GM12878 (cell line): ENCODE data around the gene TAF10. TPM values are rescaled to one million over a fixed set of nuclear protein-coding genes. Genes with fewer than 3 reads are reported as not detected.

Source experiments
- ATAC-seq: fragments of 200-7000 bp; cut with Tn5 transposase; 3 replicates; pipeline ENCODE4 v1.9.1; 2020; ENCODE audit warnings: mild to moderate bottlenecking, moderate library complexity
- BruUV-seq: library from RNA; stranded (reverse); fragments of 400-500 nt; replicated peaks from 2 replicates; lab custom pipeline; 2021; lab: Mats Ljungman, UMichigan
- CTCF ChIA-PET: fragments of 300-600 bp; sonication (Branson Sonifier 250); formaldehyde crosslinking; extraction: SDS; loops from one replicate; lab custom pipeline; 2021; ENCODE audit warnings: inconsistent platforms; lab: Yijun Ruan, JAX
- POLR2A ChIA-PET: fragments of 350-600 bp; formaldehyde crosslinking; extraction: SDS; loops from one replicate; lab custom pipeline; 2021; ENCODE audit warnings: inconsistent platforms; lab: Charles Lee
- RAD21 ChIA-PET: fragments of 300-600 bp; sonication (Branson Sonifier 250); formaldehyde crosslinking; loops from one replicate; lab custom pipeline; 2023; ENCODE audit warnings: antibody characterized with exemption; ENCODE audit not compliant: unreplicated experiment; lab: Charles Lee
- SMC1A ChIA-PET: fragments of 300-600 bp; sonication (Branson Sonifier 250); formaldehyde crosslinking; loops from one replicate; lab custom pipeline; 2023; ENCODE audit not compliant: unreplicated experiment, uncharacterized antibody; lab: Charles Lee
- DNase-seq: peaks from one replicate; pipeline ENCODE4 v3.0.0-alpha.2; 2011; ENCODE audit warnings: low read depth, low spot score
- FAIRE-seq: peaks from 3 replicates; lab custom pipeline; 2011; peaks lifted over from hg19 to GRCh38; lab: Jason Lieb, UNC
- H2AFZ ChIP-seq: 2 replicates; pipeline ENCODE4 v1.6.0; 2011; ENCODE audit warnings: low read depth, low read length, control low read depth; ENCODE audit not compliant: control insufficient read depth
- H3K27ac ChIP-seq: 2 replicates; pipeline ENCODE4 v1.5.1; 2011; ENCODE audit warnings: control low read depth; ENCODE audit not compliant: control insufficient read depth, insufficient read depth
- H3K27me3 ChIP-seq, 2 experiments: replicated peaks in 1 of 2; 2 replicates each; pipeline versions ENCODE4 v1.6.0 to v1.6.1; 2011; ENCODE audit warnings: low read length in 1 of 2; ENCODE audit not compliant: control insufficient read depth in 2 of 2, insufficient read depth in 2 of 2
- H3K36me3 ChIP-seq, 2 experiments: 2 replicates each; pipeline ENCODE4 v1.5.1; 2011; ENCODE audit warnings: low read length in 1 of 2; ENCODE audit not compliant: control insufficient read depth in 2 of 2, insufficient read depth in 2 of 2
- H3K4me1 ChIP-seq: 2 replicates; pipeline ENCODE4 v1.6.1; 2011; ENCODE audit warnings: mild to moderate bottlenecking, low read length, moderate library complexity, mixed read lengths; ENCODE audit not compliant: control insufficient read depth, insufficient read depth
- H3K4me2 ChIP-seq: 2 replicates; pipeline ENCODE4 v1.6.0; 2011; ENCODE audit warnings: control low read depth; ENCODE audit not compliant: control insufficient read depth, insufficient read depth
- H3K4me3 ChIP-seq: fragments of 200-600 bp; sonication (generic); 2 replicates; pipeline ENCODE4 v1.5.1; 2016
- H3K79me2 ChIP-seq: 2 replicates; pipeline ENCODE4 v1.6.0; 2011; ENCODE audit warnings: low read length; ENCODE audit not compliant: control insufficient read depth, insufficient read depth
- H3K9ac ChIP-seq: 2 replicates; pipeline ENCODE4 v1.8.0; 2011; ENCODE audit warnings: low read length, control low read depth, mixed read lengths; ENCODE audit not compliant: control insufficient read depth, insufficient read depth
- H3K9me3 ChIP-seq: replicated peaks from 3 replicates; pipeline ENCODE4 v1.5.1; 2011; ENCODE audit warnings: mild to moderate bottlenecking, low read length; ENCODE audit not compliant: control insufficient read depth, insufficient read depth
- H4K20me1 ChIP-seq: 2 replicates; pipeline ENCODE4 v1.6.0; 2011; ENCODE audit not compliant: control insufficient read depth, insufficient read depth
- ASH2L ChIP-seq: fragments of 300-600, 200-600 bp; sonication (generic); IDR thresholded peaks from 2 replicates; pipeline ENCODE4 v1.6.1; 2017; ENCODE audit warnings: low read depth, mild to moderate bottlenecking, borderline replicate concordance
- BMI1 ChIP-seq: fragments of 450-650 bp; IDR thresholded peaks from 2 replicates; pipeline ENCODE4 v1.6.1; 2016; ENCODE audit warnings: mild to moderate bottlenecking, moderate library complexity, borderline replicate concordance
- CBX5 ChIP-seq: sonication (generic); IDR thresholded peaks from 2 replicates; pipeline ENCODE4 v1.6.1; 2016; ENCODE audit warnings: low read depth, moderate library complexity, mild to moderate bottlenecking, inconsistent platforms
- ETV6 ChIP-seq, 2 experiments: fragments of 450-650 bp in 1 of 2; IDR thresholded peaks in 1 of 2; conservative IDR thresholded peaks in 1 of 2; 2 replicates each; pipeline ENCODE4 v1.6.1; 2014; ENCODE audit warnings: antibody characterized with exemption in 1 of 2, borderline replicate concordance in 1 of 2, low read depth in 1 of 2, mild to moderate bottlenecking in 1 of 2, moderate library complexity in 1 of 2
- EZH2 ChIP-seq: IDR thresholded peaks from 2 replicates; pipeline ENCODE4 v1.6.1; 2012; ENCODE audit warnings: low read depth, mild to moderate bottlenecking, control low read depth, inconsistent platforms, low read length, borderline replicate concordance; ENCODE audit not compliant: control insufficient read depth
- FOXM1 ChIP-seq: IDR thresholded peaks from 2 replicates; pipeline ENCODE4 v1.6.1; 2012; ENCODE audit warnings: low read depth, mild to moderate bottlenecking, inconsistent platforms, low read length, moderate library complexity
- HDAC2 ChIP-seq: fragments of 200-600 bp; sonication (generic); IDR thresholded peaks from 2 replicates; pipeline ENCODE4 v1.6.1; 2017
- JUNB ChIP-seq: IDR thresholded peaks from 2 replicates; pipeline ENCODE4 v1.6.1; 2016; ENCODE audit warnings: antibody characterized with exemption, mild to moderate bottlenecking
- MEF2A ChIP-seq: IDR thresholded peaks from 2 replicates; pipeline ENCODE4 v1.6.1; 2011; ENCODE audit warnings: low read depth, mild to moderate bottlenecking, low read length, moderate library complexity; ENCODE audit not compliant: insufficient read depth
- NFXL1 ChIP-seq: fragments of 450-650 bp; IDR thresholded peaks from 2 replicates; pipeline ENCODE4 v1.6.1; 2017; ENCODE audit warnings: antibody characterized with exemption, mild to moderate bottlenecking, borderline replicate concordance
- NR2C1 ChIP-seq: fragments of 450-650 bp; IDR thresholded peaks from 2 replicates; pipeline ENCODE4 v1.6.1; 2017; ENCODE audit warnings: antibody characterized with exemption, mild to moderate bottlenecking, moderate library complexity
- SUZ12 ChIP-seq: fragments of 200-600 bp; sonication (generic); IDR thresholded peaks from one replicate; pipeline ENCODE4 v1.6.1; 2018; ENCODE audit warnings: antibody characterized with exemption, mild to moderate bottlenecking; ENCODE audit not compliant: unreplicated experiment
- TAF1 ChIP-seq: IDR thresholded peaks from 2 replicates; pipeline ENCODE4 v1.6.1; 2011; ENCODE audit warnings: mild to moderate bottlenecking, low read depth, low read length, borderline replicate concordance
- TCF12 ChIP-seq: IDR thresholded peaks from 2 replicates; pipeline ENCODE4 v1.6.1; 2011; ENCODE audit warnings: low read depth, mild to moderate bottlenecking, low read length
- ZNF384 ChIP-seq: IDR thresholded peaks from 2 replicates; pipeline ENCODE4 v1.6.1; 2012; ENCODE audit warnings: low read depth, mild to moderate bottlenecking, low read length, improper control_type of control experiment, borderline replicate concordance
- WGBS: methylation state at CpG from one replicate; pipeline ENCODE4 v1.1.6; 2016; ENCODE audit warnings: low lambda C conversion rate; ENCODE audit not compliant: insufficient replicate concordance, insufficient coverage; ENCODE audit errors: missing lambda C conversion rate; 5-methylcytosine and 5-hydroxymethylcytosine counted together
- in situ Hi-C: fragments of 300-500 bp; cut with MboI; formaldehyde crosslinking; loops from 9 replicates; pipeline ENCODE4 v1.14.3; 2018; ENCODE audit warnings: mixed read lengths
- intact Hi-C: fragments of 100-400 bp; cut with micrococcal nuclease; formaldehyde crosslinking; loops from one replicate; pipeline ENCODE4 v1.14.2; 2022; ENCODE audit not compliant: unreplicated experiment
- polyA plus RNA-seq, 11 experiments: library from polyadenylated mRNA; depleted of rRNA in 4 of 11; unstranded in 6 of 11; stranded (reverse) in 5 of 11; fragments of >200 nt; fragmentation: Nextera tagmentation in 4 of 11; fragmentation: Illumina TruSeq in 1 of 11; extraction: Ambion mirVana in 4 of 11; extraction: Trizol in 1 of 11; gene quantifications; 1 replicate in 1 of 11; 2 replicates in 10 of 11; pipeline versions ENCODE4 v1.2.1 to v1.2.3, GENCODE V29; 2011 to 2016; ENCODE audit warnings: inconsistent platforms in 2 of 11, missing spikeins in 2 of 11, low read depth in 1 of 11
- total RNA-seq, 4 experiments: library from RNA; depleted of rRNA in 3 of 4; stranded (reverse); fragments of >200 nt in 3 of 4; fragmentation: Illumina TruSeq in 1 of 4; extraction: Trizol in 1 of 4; gene quantifications; 2 replicates each; pipeline versions ENCODE4 v1.2.1 to v1.2.3, GENCODE V29; 2013 to 2021
- TF ChIP-seq, protein P1 (sequence below): IDR thresholded peaks from 2 replicates; pipeline ENCODE4 v1.6.1; 2011; ENCODE audit warnings: low read depth, low read length, improper control_type of control experiment, borderline replicate concordance
- TF ChIP-seq, protein P2 (sequence below): fragments of 150-350 bp; IDR thresholded peaks from 2 replicates; pipeline ENCODE4 v1.6.1; 2016; ENCODE audit warnings: low read depth, low read length
- TF ChIP-seq, protein P3 (sequence below): IDR thresholded peaks from 2 replicates; pipeline ENCODE4 v1.6.1; 2012; ENCODE audit warnings: low read depth, low read length, improper control_type of control experiment

The TAF10 gene
- total and polyA plus RNA-seq, 10 of the 15 experiments (the other 5 are each of a cell fraction or from before 2014, with no cell fraction given): 26.7 to 251 (median 149) TPM

GRCh38 chr11:6606471-6607189, 5.4 kb downstream of the TAF10 start:
- Histone ChIP-seq H3K9me3 (no peaks in the 10 kb centered on the region), H2AFZ (no peak overlapping the region), H3K4me2 (peak overlapping the region; percentile 98), H3K4me3 (peak overlapping the region; percentile 96), H3K79me2 (peaks cover 76% of the 10 kb centered on the region), H3K27me3 (no peaks in the 10 kb centered on the region), H3K4me1 (peaks cover 32% of the 10 kb centered on the region), H3K27ac (peak overlapping the region; percentile 88), H3K36me3 (peaks cover 23 to 29% of the 10 kb centered on the region in 2 experiments), H3K9ac (peak overlapping the region; percentile 65), H4K20me1 (no peaks in the 10 kb centered on the region)
- DNase-seq (no peak), FAIRE-seq (peak; percentile 83), ATAC-seq (peak; percentile 79)
- 4% methylated on average over 11 of the region's 11 CpGs for WGBS
- SMC1A ChIA-PET: interaction anchor here (1.2 to 6.2 kb wide), 5 partner anchors 11 to 139 kb away, joined by 3 to 57 read pairs (median 6); partner anchors contain the start of genes MRPL17 and TPP1
- BruUV-seq: no TSS peak
- intact Hi-C loops: loop anchor here (2.0 to 10.0 kb wide), 2 partner anchors 126 to 222 kb away; partner anchors contain the start of genes ARFIP2 and TIMM10B
- RAD21 ChIA-PET: interaction anchor here (0.8 to 3.0 kb wide), 9 partner anchors 11 to 139 kb away, joined by 3 to 23 read pairs (median 5); partner anchors contain the start of genes MRPL17 and TPP1
- POLR2A ChIA-PET: interaction anchor here (0.5 to 7.2 kb wide), 12 partner anchors 10 to 372 kb away, joined by 3 to 85 read pairs (median 3); partner anchors contain the start of genes ARFIP2, FHIP1B, MRPL17 and TIMM10B
- CTCF ChIA-PET: interaction anchor here (0.9 to 3.6 kb wide), 6 partner anchors 12 to 227 kb away, joined by 3 to 26 read pairs (median 5); partner anchors contain the start of genes MRPL17 and TPP1
- in situ Hi-C loops: loop anchor here (5.0 kb wide), 1 partner anchor 124 kb away; the partner anchor contains the start of genes ARFIP2 and TIMM10B
- TF ChIP-seq ETV6 (conservative IDR thresholded peaks at IDR 0.05 in 1 of 2, IDR thresholded peaks at IDR 0.05 in 1 of 2; ENCODE audit: borderline replicate concordance in 1 of 2, low read depth in 1 of 2): no peak
- TF ChIP-seq NFXL1: no peak
- TF ChIP-seq, protein P1, sequence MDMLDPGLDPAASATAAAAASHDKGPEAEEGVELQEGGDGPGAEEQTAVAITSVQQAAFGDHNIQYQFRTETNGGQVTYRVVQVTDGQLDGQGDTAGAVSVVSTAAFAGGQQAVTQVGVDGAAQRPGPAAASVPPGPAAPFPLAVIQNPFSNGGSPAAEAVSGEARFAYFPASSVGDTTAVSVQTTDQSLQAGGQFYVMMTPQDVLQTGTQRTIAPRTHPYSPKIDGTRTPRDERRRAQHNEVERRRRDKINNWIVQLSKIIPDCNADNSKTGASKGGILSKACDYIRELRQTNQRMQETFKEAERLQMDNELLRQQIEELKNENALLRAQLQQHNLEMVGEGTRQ: no peak
- TF ChIP-seq TCF12: 0 out of 2 replicates have a peak, but pooled peaks have one; percentile 21
- TF ChIP-seq FOXM1: no peak
- no peak for TF ChIP-seq JUNB
- no peak for TF ChIP-seq EZH2
- no peak for TF ChIP-seq SUZ12
- no peak for TF ChIP-seq MEF2A
- TF ChIP-seq, protein P2, sequence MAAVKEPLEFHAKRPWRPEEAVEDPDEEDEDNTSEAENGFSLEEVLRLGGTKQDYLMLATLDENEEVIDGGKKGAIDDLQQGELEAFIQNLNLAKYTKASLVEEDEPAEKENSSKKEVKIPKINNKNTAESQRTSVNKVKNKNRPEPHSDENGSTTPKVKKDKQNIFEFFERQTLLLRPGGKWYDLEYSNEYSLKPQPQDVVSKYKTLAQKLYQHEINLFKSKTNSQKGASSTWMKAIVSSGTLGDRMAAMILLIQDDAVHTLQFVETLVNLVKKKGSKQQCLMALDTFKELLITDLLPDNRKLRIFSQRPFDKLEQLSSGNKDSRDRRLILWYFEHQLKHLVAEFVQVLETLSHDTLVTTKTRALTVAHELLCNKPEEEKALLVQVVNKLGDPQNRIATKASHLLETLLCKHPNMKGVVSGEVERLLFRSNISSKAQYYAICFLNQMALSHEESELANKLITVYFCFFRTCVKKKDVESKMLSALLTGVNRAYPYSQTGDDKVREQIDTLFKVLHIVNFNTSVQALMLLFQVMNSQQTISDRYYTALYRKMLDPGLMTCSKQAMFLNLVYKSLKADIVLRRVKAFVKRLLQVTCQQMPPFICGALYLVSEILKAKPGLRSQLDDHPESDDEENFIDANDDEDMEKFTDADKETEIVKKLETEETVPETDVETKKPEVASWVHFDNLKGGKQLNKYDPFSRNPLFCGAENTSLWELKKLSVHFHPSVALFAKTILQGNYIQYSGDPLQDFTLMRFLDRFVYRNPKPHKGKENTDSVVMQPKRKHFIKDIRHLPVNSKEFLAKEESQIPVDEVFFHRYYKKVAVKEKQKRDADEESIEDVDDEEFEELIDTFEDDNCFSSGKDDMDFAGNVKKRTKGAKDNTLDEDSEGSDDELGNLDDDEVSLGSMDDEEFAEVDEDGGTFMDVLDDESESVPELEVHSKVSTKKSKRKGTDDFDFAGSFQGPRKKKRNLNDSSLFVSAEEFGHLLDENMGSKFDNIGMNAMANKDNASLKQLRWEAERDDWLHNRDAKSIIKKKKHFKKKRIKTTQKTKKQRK: no peak
- TF ChIP-seq NR2C1: no peak
- TF ChIP-seq TAF1: no peak
- TF ChIP-seq, protein P3, sequence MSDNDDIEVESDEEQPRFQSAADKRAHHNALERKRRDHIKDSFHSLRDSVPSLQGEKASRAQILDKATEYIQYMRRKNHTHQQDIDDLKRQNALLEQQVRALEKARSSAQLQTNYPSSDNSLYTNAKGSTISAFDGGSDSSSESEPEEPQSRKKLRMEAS: no peak
- no peak for TF ChIP-seq CBX5
- TF ChIP-seq HDAC2: no peak
- no peak for TF ChIP-seq ZNF384
- TF ChIP-seq ASH2L: no peak
- TF ChIP-seq BMI1: no peak
